HL-60 (cell line): ENCODE data around the gene UBIAD1.

ENCODE experiments used
- CTCF ChIP-seq: IDR thresholded peaks from one replicate; pipeline ENCODE4 v1.5.1; 2011; ENCODE audit warnings: low read length, control low read depth, inconsistent platforms; ENCODE audit not compliant: insufficient read depth
- POLR2AphosphoS5 ChIP-seq: IDR thresholded peaks from 2 replicates; pipeline ENCODE4 v1.6.1; 2012; ENCODE audit warnings: low read depth
- TF ChIP-seq, protein P1 (sequence below): IDR thresholded peaks from 2 replicates; pipeline ENCODE4 v1.6.1; 2012; ENCODE audit warnings: low read depth; ENCODE audit not compliant: insufficient replicate concordance

DNA sequence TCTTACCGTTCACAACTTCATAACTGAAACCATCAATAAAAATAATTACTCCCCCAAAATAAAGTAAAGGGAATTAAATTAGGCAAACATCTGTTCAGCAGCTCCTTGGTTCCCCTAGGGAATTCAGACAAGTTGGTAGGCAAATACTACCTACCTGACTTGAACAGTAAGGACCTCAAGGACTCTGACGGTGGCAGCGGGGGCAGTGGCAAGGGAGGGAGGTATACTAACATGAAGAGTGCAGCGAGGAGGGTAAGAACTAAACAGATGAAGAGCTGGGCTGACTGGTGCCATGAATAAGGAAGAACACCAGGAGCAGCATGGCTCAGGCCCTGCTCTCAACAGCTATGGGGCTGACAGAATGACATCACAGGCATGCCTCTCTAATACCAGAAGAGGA, 43.8 kb upstream of the UBIAD1 start:
- no peak for TF ChIP-seq CTCF
- no peak for TF ChIP-seq POLR2AphosphoS5
- TF ChIP-seq, protein P1, sequence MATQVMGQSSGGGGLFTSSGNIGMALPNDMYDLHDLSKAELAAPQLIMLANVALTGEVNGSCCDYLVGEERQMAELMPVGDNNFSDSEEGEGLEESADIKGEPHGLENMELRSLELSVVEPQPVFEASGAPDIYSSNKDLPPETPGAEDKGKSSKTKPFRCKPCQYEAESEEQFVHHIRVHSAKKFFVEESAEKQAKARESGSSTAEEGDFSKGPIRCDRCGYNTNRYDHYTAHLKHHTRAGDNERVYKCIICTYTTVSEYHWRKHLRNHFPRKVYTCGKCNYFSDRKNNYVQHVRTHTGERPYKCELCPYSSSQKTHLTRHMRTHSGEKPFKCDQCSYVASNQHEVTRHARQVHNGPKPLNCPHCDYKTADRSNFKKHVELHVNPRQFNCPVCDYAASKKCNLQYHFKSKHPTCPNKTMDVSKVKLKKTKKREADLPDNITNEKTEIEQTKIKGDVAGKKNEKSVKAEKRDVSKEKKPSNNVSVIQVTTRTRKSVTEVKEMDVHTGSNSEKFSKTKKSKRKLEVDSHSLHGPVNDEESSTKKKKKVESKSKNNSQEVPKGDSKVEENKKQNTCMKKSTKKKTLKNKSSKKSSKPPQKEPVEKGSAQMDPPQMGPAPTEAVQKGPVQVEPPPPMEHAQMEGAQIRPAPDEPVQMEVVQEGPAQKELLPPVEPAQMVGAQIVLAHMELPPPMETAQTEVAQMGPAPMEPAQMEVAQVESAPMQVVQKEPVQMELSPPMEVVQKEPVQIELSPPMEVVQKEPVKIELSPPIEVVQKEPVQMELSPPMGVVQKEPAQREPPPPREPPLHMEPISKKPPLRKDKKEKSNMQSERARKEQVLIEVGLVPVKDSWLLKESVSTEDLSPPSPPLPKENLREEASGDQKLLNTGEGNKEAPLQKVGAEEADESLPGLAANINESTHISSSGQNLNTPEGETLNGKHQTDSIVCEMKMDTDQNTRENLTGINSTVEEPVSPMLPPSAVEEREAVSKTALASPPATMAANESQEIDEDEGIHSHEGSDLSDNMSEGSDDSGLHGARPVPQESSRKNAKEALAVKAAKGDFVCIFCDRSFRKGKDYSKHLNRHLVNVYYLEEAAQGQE: no peak
